CD4-positive, alpha-beta T cell (primary cell): Measurements from ENCODE around the gene TAS2R30. TPM values are rescaled to one million over a fixed set of nuclear protein-coding genes. Genes with fewer than 3 reads are reported as not detected.

Experiments
- ATAC-seq: fragments of 200-7000 bp; cut with Tn5 transposase; one replicate; pipeline ENCODE4 v1.10.0; 2022; ENCODE audit warnings: mild to moderate bottlenecking; ENCODE audit not compliant: poor library complexity
- CTCF ChIA-PET: fragments of 350-600 bp; sonication (Branson Sonifier 250); formaldehyde crosslinking; loops from one replicate; lab custom pipeline; 2021; ENCODE audit warnings: antibody characterized with exemption, inconsistent platforms; lab: Charles Lee
- POLR2A ChIA-PET: fragments of 350-600 bp; sonication (Branson Sonifier 250); formaldehyde crosslinking; loops from one replicate; lab custom pipeline; 2021; ENCODE audit warnings: antibody characterized with exemption, inconsistent platforms; lab: Charles Lee
- DNase-seq, 14 experiments: peaks; one replicate each; pipeline ENCODE4 v3.0.0-alpha.2; 2013 to 2020; ENCODE audit warnings: mixed read lengths in 2 of 14
- H3K27ac ChIP-seq, 2 donors: one replicate each; pipeline versions ENCODE4 v1.5.1 to v1.7.0; 2013; ENCODE audit warnings: low read length in 2 of 2, low read depth in 1 of 2, mild to moderate bottlenecking in 1 of 2
- H3K27me3 ChIP-seq, 2 experiments: 1 replicate in 1 of 2; 2 replicates in 1 of 2; pipeline versions ENCODE4 v1.6.1 to v1.7.0; 2013; ENCODE audit warnings: low read length in 2 of 2, control low read depth in 1 of 2, mild to moderate bottlenecking in 1 of 2, moderate library complexity in 1 of 2; ENCODE audit not compliant: insufficient read depth in 2 of 2, control insufficient read depth in 1 of 2
- H3K36me3 ChIP-seq: one replicate; pipeline ENCODE4 v1.6.1; 2013; ENCODE audit warnings: low read length, control low read depth; ENCODE audit not compliant: insufficient read depth
- H3K4me1 ChIP-seq: one replicate; pipeline ENCODE4 v1.6.1; 2013; ENCODE audit warnings: low read length, control low read depth; ENCODE audit not compliant: insufficient read depth
- H3K4me3 ChIP-seq: one replicate; pipeline ENCODE4 v1.5.1; 2013; ENCODE audit warnings: mild to moderate bottlenecking, low read length, moderate library complexity
- H3K9me3 ChIP-seq, 2 experiments: 1 replicate in 1 of 2; 2 replicates in 1 of 2; pipeline versions ENCODE4 v1.6.1 to v1.7.0; 2013; ENCODE audit warnings: low read length in 2 of 2, mild to moderate bottlenecking in 2 of 2, control low read depth in 1 of 2, moderate library complexity in 1 of 2; ENCODE audit not compliant: control insufficient read depth in 1 of 2, insufficient read depth in 1 of 2
- H3K27ac Mint-ChIP-seq: one replicate; pipeline ENCODE4 v1.8.0; 2020; ENCODE audit warnings: mixed read lengths
- H3K27me3 Mint-ChIP-seq: one replicate; pipeline ENCODE4 v1.8.0; 2021; ENCODE audit warnings: mixed read lengths
- H3K36me3 Mint-ChIP-seq: one replicate; pipeline ENCODE4 v1.8.0; 2021; ENCODE audit warnings: low read depth, mixed read lengths
- H3K4me1 Mint-ChIP-seq: one replicate; pipeline ENCODE4 v1.8.0; 2021; ENCODE audit warnings: low read depth, mixed read lengths
- H3K4me3 Mint-ChIP-seq: one replicate; pipeline ENCODE4 v1.8.0; 2020; ENCODE audit warnings: mild to moderate bottlenecking, mixed read lengths
- H3K9me3 Mint-ChIP-seq: one replicate; pipeline ENCODE4 v1.8.0; 2020; ENCODE audit warnings: mixed read lengths
- CTCF ChIP-seq: fragments of 200-600 bp; IDR thresholded peaks from one replicate; pipeline ENCODE4 v1.8.0; 2022; ENCODE audit warnings: antibody characterized with exemption, mild to moderate bottlenecking
- intact Hi-C, 2 experiments: fragments of 100-400 bp; cut with DNase I in 1 of 2; cut with micrococcal nuclease in 1 of 2; formaldehyde crosslinking; loops; one replicate each; pipeline versions ENCODE4 v1.15.1 to v1.9.0; 2023 to 2025; cut with DNase I, micrococcal nuclease
- total RNA-seq, 174 experiments: library from RNA in 2 of 174; stranded (reverse) in 2 of 174; gene quantifications; one replicate each; pipeline ENCODE4 v1.2.3 and lab custom pipeline; 2021 to 2026

Gene TAS2R30
- total RNA-seq, 2 experiments from 2014 or later: 4.9 to 5.6 TPM

GRCh38 chr12:11171145-11171968, 36.9 kb upstream of the TAS2R30 start, which contains the start of gene SMIM10L1:
Gene SMIM10L1 (plus strand): TSS chr12:11171194. CDS start chr12:11171357, 163 bp downstream.
- Mint-ChIP-seq H3K27me3 (no peaks in the 10 kb centered on the region), H3K27ac (peak within 1 kb of the TSS; percentile 96), H3K9me3 (no peaks in the 10 kb centered on the region), H3K36me3 (peaks cover 82% of the 10 kb centered on the region), H3K4me3 (peak within 1 kb of the TSS; percentile 99), H3K4me1 (peaks cover 75% of the 10 kb centered on the region)
- Histone ChIP-seq H3K9me3 (no peaks in the 10 kb centered on the region), H3K36me3 (peaks cover 3% of the 10 kb centered on the region), H3K27me3 (no peaks in the 10 kb centered on the region), H3K27ac (peak within 1 kb of the TSS; percentile 79 to 82), H3K4me3 (peak within 1 kb of the TSS; percentile 71), H3K4me1 (peaks cover 17% of the 10 kb centered on the region)
- ATAC-seq: peak; percentile 91
- CTCF ChIA-PET: interaction anchor here (1.1 kb wide), 1 partner anchor 936 kb away, joined by 3 read pairs; no protein-coding TSS in a partner anchor
- peak; percentile 12 for TF ChIP-seq CTCF
- intact Hi-C loops: loop anchor here (5.0 to 10.0 kb wide), 4 partner anchors 214 to 1833 kb away; partner anchors contain the start of genes GABARAPL1 (in 1 of the 2) and HEBP1 (in 1 of the 2)
- POLR2A ChIA-PET: interaction anchor here (0.6 to 2.9 kb wide), 28 partner anchors 8 to 1637 kb away, joined by 3 to 43 read pairs (median 4); partner anchors contain the start of genes BORCS5, CLEC2B, GABARAPL1 and MAGOHB
- DNase-seq: peak; percentile 78 to 96 (median 84)

- Mint-ChIP-seq H3K4me3 (peak overlapping the region; percentile 99), H3K36me3 (peaks cover 82% of the 10 kb centered on the region), H3K4me1 (peaks cover 75% of the 10 kb centered on the region), H3K27ac (peak overlapping the region; percentile 96), H3K9me3 (no peaks in the 10 kb centered on the region), H3K27me3 (no peaks in the 10 kb centered on the region)
- DNase-seq (no peak), ATAC-seq (no peak)
- TF ChIP-seq CTCF: no peak
- Histone ChIP-seq H3K4me1 (peaks cover 17% of the 10 kb centered on the region), H3K4me3 (peak overlapping the region; percentile 71), H3K27me3 (no peaks in the 10 kb centered on the region), H3K36me3 (peaks cover 7% of the 10 kb centered on the region), H3K9me3 (no peaks in the 10 kb centered on the region), H3K27ac (peak overlapping the region in 1 of 2 donors; percentile 82)
- intact Hi-C loops: loop anchor here (5.0 to 10.0 kb wide), 4 partner anchors 213 to 1834 kb away; partner anchors contain the start of genes GABARAPL1 (in 1 of the 2) and HEBP1 (in 1 of the 2)
- ChIA-PET CTCF (interaction anchor here (1.1 kb wide), 1 partner anchor 935 kb away, joined by 3 read pairs; no protein-coding TSS in a partner anchor), POLR2A (interaction anchor here (0.6 to 2.9 kb wide), 25 partner anchors 8 to 1638 kb away, joined by 3 to 43 read pairs (median 4); partner anchors contain the start of genes BORCS5, CLEC2B, GABARAPL1 and MAGOHB)
Observed at GRCh38 chr12:11170810-11171144, 36.3 kb upstream of the TAS2R30 start.

- no peak for DNase-seq
- ATAC-seq: no peak
- CTCF ChIA-PET: no interaction called here
- no peak for TF ChIP-seq CTCF
- no peaks in the 10 kb centered on the region for H3K9me3 Mint-ChIP-seq
- POLR2A ChIA-PET: no interaction called here
- intact Hi-C loops: loop anchor here in 1 of 2 experiments (10.0 kb wide), 1 partner anchor 379 kb away; no protein-coding TSS in a partner anchor
- H3K4me1 ChIP-seq: peaks cover 13% of the 10 kb centered on the region
- H3K36me3 Mint-ChIP-seq: peaks cover 89% of the 10 kb centered on the region
- no peaks in the 10 kb centered on the region for H3K27me3 ChIP-seq
- no peaks in the 10 kb centered on the region for H3K27me3 Mint-ChIP-seq
- H3K4me3 ChIP-seq: no peak overlapping the region
- no peaks in the 10 kb centered on the region for H3K9me3 ChIP-seq
- no peak overlapping the region for H3K27ac Mint-ChIP-seq
- H3K27ac ChIP-seq: no peak overlapping the region
- H3K36me3 ChIP-seq: peaks cover 10% of the 10 kb centered on the region
- H3K4me3 Mint-ChIP-seq: no peak overlapping the region
- H3K4me1 Mint-ChIP-seq: peaks cover 89% of the 10 kb centered on the region
Observed at GRCh38 chr12:11166300-11166699, 31.9 kb upstream of the TAS2R30 start.
